ENCODE measurements around the gene SRM.

- TF ChIP-seq CTCF (conservative IDR thresholded peaks at IDR 0.05 in 1 of 2, IDR thresholded peaks at IDR 0.05 in 1 of 2; ENCODE audit: low read depth in 1 of 2, low read length in 2 of 2) = no peak
- no peak for TF ChIP-seq EZH2 (IDR thresholded peaks at IDR 0.05; ENCODE audit: low read length, missing control alignments)
Measured at GRCh38 chr1:11051781-11052511, 7.9 kb downstream of the SRM start.

Measured in fibroblast of lung (primary cell).